ENCODE measurements around the gene PLA2G4A. TPM values are rescaled to one million over a fixed set of nuclear protein-coding genes. Genes with fewer than 3 reads are reported as not detected.

Gene PLA2G4A
- total RNA-seq, 4 donors from 2014 or later: 3.0 to 4.6 (median 4.1) TPM

GRCh38 chr1:186783193-186783592 lies 45.6 kb upstream of the PLA2G4A start:
- no peak for TF ChIP-seq POLR2A (IDR thresholded peaks at IDR 0.05; ENCODE audit: low read depth)
- no peak for TF ChIP-seq POLR2AphosphoS5 (IDR thresholded peaks at IDR 0.05)
- TF ChIP-seq CTCF (IDR thresholded peaks at IDR 0.05): no peak
- no peak for TF ChIP-seq EP300 (IDR thresholded peaks at IDR 0.05)
- Histone ChIP-seq H3K27ac (replicated peaks in 1 of 4) (no peak overlapping the region), H3K9me3 (no peaks in the 10 kb centered on the region), H3K36me3 (no peaks in the 10 kb centered on the region), H3K4me1 (no peaks in the 10 kb centered on the region), H3K4me3 (no peak overlapping the region), H3K27me3 (no peaks in the 10 kb centered on the region)
- DNase-seq (ENCODE audit: extremely low spot score): no peak
- WGBS: 85% methylated on average over 3 of the region's 3 CpGs
- intact Hi-C loops (cut with DNase I): no loop called here

DNA sequence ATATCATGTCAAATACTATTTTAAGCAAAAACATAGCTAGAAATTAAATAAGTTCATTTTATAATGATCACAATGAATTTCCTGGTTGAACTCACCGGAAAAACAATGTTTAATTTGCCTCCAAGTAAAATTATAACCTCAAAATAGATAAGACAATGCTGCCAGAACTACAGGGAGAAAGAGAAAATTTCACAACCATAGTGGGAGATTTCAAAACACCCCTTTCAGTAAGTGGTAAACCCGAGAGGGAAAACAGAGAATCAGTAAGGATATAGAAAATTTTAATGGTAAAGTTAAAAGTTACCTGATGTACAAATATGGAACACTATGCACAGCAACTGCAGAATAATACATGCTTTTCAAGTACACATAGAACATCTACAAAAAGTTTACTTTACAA lies 43.2 kb upstream of the PLA2G4A start:
- H3K4me3 ChIP-seq: no peak overlapping the region
- no peaks in the 10 kb centered on the region for H3K4me1 ChIP-seq
- TF ChIP-seq POLR2AphosphoS5 (IDR thresholded peaks at IDR 0.05): no peak
- TF ChIP-seq CTCF (IDR thresholded peaks at IDR 0.05): no peak
- TF ChIP-seq EP300 (IDR thresholded peaks at IDR 0.05): no peak
- no peak for TF ChIP-seq POLR2A (IDR thresholded peaks at IDR 0.05; ENCODE audit: low read depth)
- no peaks in the 10 kb centered on the region for H3K27me3 ChIP-seq
- H3K36me3 ChIP-seq: no peaks in the 10 kb centered on the region
- no peak for DNase-seq (ENCODE audit: extremely low spot score)
- no peak overlapping the region for H3K27ac ChIP-seq (replicated peaks in 1 of 4)
- 81% methylated on average over 2 of the region's 2 CpGs for WGBS
- no peaks in the 10 kb centered on the region for H3K9me3 ChIP-seq
- intact Hi-C loops (cut with DNase I): no loop called here

- no peak for TF ChIP-seq CTCF (IDR thresholded peaks at IDR 0.05)
- no peak for TF ChIP-seq EP300 (IDR thresholded peaks at IDR 0.05)
- TF ChIP-seq POLR2A (IDR thresholded peaks at IDR 0.05; ENCODE audit: low read depth): no peak
- no peak for TF ChIP-seq POLR2AphosphoS5 (IDR thresholded peaks at IDR 0.05)
- H3K4me3 ChIP-seq: no peak overlapping the region
- H3K9me3 ChIP-seq: no peaks in the 10 kb centered on the region
- H3K27ac ChIP-seq (replicated peaks in 1 of 4): no peak overlapping the region
- intact Hi-C loops (cut with DNase I): no loop called here
- H3K4me1 ChIP-seq: no peaks in the 10 kb centered on the region
- no peaks in the 10 kb centered on the region for H3K27me3 ChIP-seq
- H3K36me3 ChIP-seq: no peaks in the 10 kb centered on the region
- 81% methylated on average over 1 of the region's 1 CpG for WGBS
- DNase-seq (ENCODE audit: extremely low spot score): no peak
Measured at GRCh38 chr1:186790101-186790500, 38.6 kb upstream of the PLA2G4A start.

GRCh38 chr1:186792870-186793581 lies 35.7 kb upstream of the PLA2G4A start:
- H3K4me1 ChIP-seq: no peaks in the 10 kb centered on the region
- H3K36me3 ChIP-seq: no peaks in the 10 kb centered on the region
- WGBS: 87% methylated on average over 7 of the region's 7 CpGs
- no peaks in the 10 kb centered on the region for H3K9me3 ChIP-seq
- intact Hi-C loops (cut with DNase I): no loop called here
- no peak overlapping the region for H3K4me3 ChIP-seq
- TF ChIP-seq POLR2AphosphoS5 (IDR thresholded peaks at IDR 0.05) (no peak), EP300 (IDR thresholded peaks at IDR 0.05) (no peak), CTCF (IDR thresholded peaks at IDR 0.05) (no peak), POLR2A (IDR thresholded peaks at IDR 0.05; ENCODE audit: low read depth) (no peak)
- H3K27me3 ChIP-seq: no peaks in the 10 kb centered on the region
- no peak overlapping the region for H3K27ac ChIP-seq (replicated peaks in 1 of 4)
- no peak for DNase-seq (ENCODE audit: extremely low spot score)

GRCh38 chr1:186793582-186793927 lies 35.2 kb upstream of the PLA2G4A start:
- Histone ChIP-seq H3K36me3 (no peaks in the 10 kb centered on the region), H3K4me3 (no peak overlapping the region), H3K27me3 (no peaks in the 10 kb centered on the region), H3K27ac (replicated peaks in 1 of 4) (no peak overlapping the region), H3K9me3 (no peaks in the 10 kb centered on the region), H3K4me1 (no peaks in the 10 kb centered on the region)
- DNase-seq (ENCODE audit: extremely low spot score): no peak
- intact Hi-C loops (cut with DNase I): no loop called here
- WGBS: 46% methylated on average over 1 of the region's 1 CpG
- TF ChIP-seq EP300 (IDR thresholded peaks at IDR 0.05) (no peak), POLR2A (IDR thresholded peaks at IDR 0.05; ENCODE audit: low read depth) (no peak), POLR2AphosphoS5 (IDR thresholded peaks at IDR 0.05) (no peak)
